K562 (cell line): ENCODE data around the gene ZYG11A. TPM values are rescaled to one million over a fixed set of nuclear protein-coding genes. Genes with fewer than 3 reads are reported as not detected.

Source experiments
- CHD7 ChIP-seq: fragments of 200-600 bp; sonication (generic); IDR thresholded peaks from one replicate; pipeline ENCODE4 v1.6.1; 2012; ENCODE audit warnings: mild to moderate bottlenecking, low read depth, low read length, inconsistent platforms
- RHOXF2B ChIP-seq: fragments of 250-450 bp; sonication (Bioruptor Pico); conservative IDR thresholded peaks from 2 replicates; pipeline ENCODE4 v1.5.1; 2021
- TAF15 ChIP-seq: fragments of 200-400 bp; formaldehyde crosslinking; IDR thresholded peaks from 2 replicates; pipeline ENCODE4 v1.6.1; 2017; ENCODE audit warnings: mild to moderate bottlenecking, low read depth, low read length, moderate library complexity
- TEAD2 ChIP-seq: fragments of 450-650 bp; IDR thresholded peaks from 2 replicates; pipeline ENCODE4 v1.6.1; 2016; ENCODE audit warnings: missing genetic modification characterization, control low read depth, missing compliant biosample characterization
- ZNF121 ChIP-seq: sonication (generic); formaldehyde crosslinking; conservative IDR thresholded peaks from 2 replicates; pipeline ENCODE4 v1.8.0; 2022; ENCODE audit warnings: missing genetic modification reagents
- ZNF41 ChIP-seq: fragments of 250-450 bp; sonication (Bioruptor Pico); conservative IDR thresholded peaks from 2 replicates; pipeline ENCODE4 v1.4.0; 2020; ENCODE audit warnings: mild to moderate bottlenecking
- ZNF561 ChIP-seq: fragments of 450-650 bp; formaldehyde crosslinking; conservative IDR thresholded peaks from 2 replicates; pipeline ENCODE4 v1.4.0; 2020; ENCODE audit warnings: mild to moderate bottlenecking, moderate library complexity
- polyA plus RNA-seq, 8 experiments: library from polyadenylated mRNA; depleted of rRNA in 4 of 8; stranded (reverse) in 5 of 8; unstranded in 3 of 8; fragments of >200 nt; fragmentation: Nextera tagmentation in 2 of 8; fragmentation: Illumina TruSeq in 1 of 8; extraction: Ambion mirVana in 2 of 8; extraction: Trizol in 1 of 8; gene quantifications; 2 replicates each; pipeline versions ENCODE4 v1.2.1 to v1.2.3, GENCODE V29; 2011 to 2014; ENCODE audit warnings: inconsistent platforms in 1 of 8, missing spikeins in 1 of 8
- total RNA-seq, 7 experiments: library from RNA; depleted of rRNA in 6 of 7; stranded (reverse); fragments of >200 nt in 6 of 7; fragmentation: Illumina TruSeq in 2 of 7; extraction: Trizol in 2 of 7; gene quantifications; 2 replicates each; pipeline versions ENCODE4 v1.2.1 to v1.2.3, GENCODE V29; 2011 to 2021; ENCODE audit warnings: low replicate concordance in 1 of 7
- TF ChIP-seq, protein P1 (sequence below): fragments of 450-650 bp; IDR thresholded peaks from 2 replicates; pipeline ENCODE4 v1.6.1; 2017; ENCODE audit warnings: antibody characterized with exemption, mild to moderate bottlenecking
- TF ChIP-seq, protein P2 (sequence below): fragments of 250-450 bp; sonication (Bioruptor Pico); IDR thresholded peaks from 2 replicates; pipeline ENCODE4 v1.8.0; 2021; ENCODE audit warnings: mild to moderate bottlenecking, moderate library complexity

Gene ZYG11A
- total and polyA plus RNA-seq, 9 of the 15 experiments (the other 6 are each of a cell fraction or from before 2014, with no cell fraction given), result 4.5 to 21.9 (median 14.0) TPM

DNA sequence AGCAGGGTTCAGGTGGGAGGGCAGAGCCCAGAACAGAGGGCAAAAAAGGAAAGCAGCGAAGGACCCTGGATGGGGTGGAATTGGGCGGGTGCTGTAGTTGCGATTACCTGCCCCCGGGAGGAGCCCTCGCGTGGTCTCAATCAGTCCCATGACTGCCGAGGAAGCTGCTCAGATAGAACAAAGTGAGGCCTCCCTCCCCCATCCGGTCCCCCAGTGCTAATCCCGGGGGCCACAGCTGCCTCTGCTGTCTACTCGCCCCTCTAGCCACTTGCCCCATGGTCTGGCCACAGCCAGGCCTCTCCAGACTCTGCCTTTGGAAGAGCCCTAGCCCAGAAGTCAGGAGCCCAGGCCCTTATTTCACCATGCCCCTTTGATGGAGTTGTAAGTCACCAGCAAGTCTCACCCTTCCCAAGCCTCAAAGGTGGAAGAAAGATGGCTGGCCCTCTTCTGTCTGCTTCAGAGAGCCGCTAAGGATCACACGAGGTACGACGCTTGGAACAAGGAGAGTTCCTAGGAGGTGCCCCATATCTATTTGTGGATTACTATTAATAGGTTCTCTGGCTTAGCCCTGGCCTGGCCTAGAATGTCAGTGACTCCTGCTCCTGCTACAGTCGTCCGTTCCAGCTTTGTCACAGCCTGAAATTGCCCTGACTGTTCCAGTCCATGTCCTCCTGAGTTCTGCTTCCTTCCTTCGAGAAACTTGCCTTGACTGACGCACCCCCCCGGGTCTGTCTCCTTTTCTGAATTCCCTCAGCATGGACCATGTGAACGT lies 62.6 kb downstream of the ZYG11A start (continued):
- TF ChIP-seq, protein P1, sequence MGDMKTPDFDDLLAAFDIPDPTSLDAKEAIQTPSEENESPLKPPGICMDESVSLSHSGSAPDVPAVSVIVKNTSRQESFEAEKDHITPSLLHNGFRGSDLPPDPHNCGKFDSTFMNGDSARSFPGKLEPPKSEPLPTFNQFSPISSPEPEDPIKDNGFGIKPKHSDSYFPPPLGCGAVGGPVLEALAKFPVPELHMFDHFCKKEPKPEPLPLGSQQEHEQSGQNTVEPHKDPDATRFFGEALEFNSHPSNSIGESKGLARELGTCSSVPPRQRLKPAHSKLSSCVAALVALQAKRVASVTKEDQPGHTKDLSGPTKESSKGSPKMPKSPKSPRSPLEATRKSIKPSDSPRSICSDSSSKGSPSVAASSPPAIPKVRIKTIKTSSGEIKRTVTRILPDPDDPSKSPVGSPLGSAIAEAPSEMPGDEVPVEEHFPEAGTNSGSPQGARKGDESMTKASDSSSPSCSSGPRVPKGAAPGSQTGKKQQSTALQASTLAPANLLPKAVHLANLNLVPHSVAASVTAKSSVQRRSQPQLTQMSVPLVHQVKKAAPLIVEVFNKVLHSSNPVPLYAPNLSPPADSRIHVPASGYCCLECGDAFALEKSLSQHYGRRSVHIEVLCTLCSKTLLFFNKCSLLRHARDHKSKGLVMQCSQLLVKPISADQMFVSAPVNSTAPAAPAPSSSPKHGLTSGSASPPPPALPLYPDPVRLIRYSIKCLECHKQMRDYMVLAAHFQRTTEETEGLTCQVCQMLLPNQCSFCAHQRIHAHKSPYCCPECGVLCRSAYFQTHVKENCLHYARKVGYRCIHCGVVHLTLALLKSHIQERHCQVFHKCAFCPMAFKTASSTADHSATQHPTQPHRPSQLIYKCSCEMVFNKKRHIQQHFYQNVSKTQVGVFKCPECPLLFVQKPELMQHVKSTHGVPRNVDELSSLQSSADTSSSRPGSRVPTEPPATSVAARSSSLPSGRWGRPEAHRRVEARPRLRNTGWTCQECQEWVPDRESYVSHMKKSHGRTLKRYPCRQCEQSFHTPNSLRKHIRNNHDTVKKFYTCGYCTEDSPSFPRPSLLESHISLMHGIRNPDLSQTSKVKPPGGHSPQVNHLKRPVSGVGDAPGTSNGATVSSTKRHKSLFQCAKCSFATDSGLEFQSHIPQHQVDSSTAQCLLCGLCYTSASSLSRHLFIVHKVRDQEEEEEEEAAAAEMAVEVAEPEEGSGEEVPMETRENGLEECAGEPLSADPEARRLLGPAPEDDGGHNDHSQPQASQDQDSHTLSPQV, result peak; percentile 61
- TF ChIP-seq, protein P2, sequence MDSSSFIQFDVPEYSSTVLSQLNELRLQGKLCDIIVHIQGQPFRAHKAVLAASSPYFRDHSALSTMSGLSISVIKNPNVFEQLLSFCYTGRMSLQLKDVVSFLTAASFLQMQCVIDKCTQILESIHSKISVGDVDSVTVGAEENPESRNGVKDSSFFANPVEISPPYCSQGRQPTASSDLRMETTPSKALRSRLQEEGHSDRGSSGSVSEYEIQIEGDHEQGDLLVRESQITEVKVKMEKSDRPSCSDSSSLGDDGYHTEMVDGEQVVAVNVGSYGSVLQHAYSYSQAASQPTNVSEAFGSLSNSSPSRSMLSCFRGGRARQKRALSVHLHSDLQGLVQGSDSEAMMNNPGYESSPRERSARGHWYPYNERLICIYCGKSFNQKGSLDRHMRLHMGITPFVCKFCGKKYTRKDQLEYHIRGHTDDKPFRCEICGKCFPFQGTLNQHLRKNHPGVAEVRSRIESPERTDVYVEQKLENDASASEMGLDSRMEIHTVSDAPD, result no peak
- TF ChIP-seq TEAD2 (tag) (no peak), ZNF561 (no peak), TAF15 (no peak), RHOXF2B (no peak), ZNF121 (no peak), ZNF41 (CRISPR knock-in tag) (no peak), CHD7 (no peak)
